Fibroblast of the conjunctiva (primary cell): Measurements from ENCODE around the gene PAPPA.
A peak's percentile ranks its signal among the peaks of the same experiment; 100 is the strongest.

Experiments used
- DNase-seq: peaks from one replicate; pipeline ENCODE4 v3.0.0-alpha.2; 2010; ENCODE audit warnings: low read depth

PAPPA gene

DNA sequence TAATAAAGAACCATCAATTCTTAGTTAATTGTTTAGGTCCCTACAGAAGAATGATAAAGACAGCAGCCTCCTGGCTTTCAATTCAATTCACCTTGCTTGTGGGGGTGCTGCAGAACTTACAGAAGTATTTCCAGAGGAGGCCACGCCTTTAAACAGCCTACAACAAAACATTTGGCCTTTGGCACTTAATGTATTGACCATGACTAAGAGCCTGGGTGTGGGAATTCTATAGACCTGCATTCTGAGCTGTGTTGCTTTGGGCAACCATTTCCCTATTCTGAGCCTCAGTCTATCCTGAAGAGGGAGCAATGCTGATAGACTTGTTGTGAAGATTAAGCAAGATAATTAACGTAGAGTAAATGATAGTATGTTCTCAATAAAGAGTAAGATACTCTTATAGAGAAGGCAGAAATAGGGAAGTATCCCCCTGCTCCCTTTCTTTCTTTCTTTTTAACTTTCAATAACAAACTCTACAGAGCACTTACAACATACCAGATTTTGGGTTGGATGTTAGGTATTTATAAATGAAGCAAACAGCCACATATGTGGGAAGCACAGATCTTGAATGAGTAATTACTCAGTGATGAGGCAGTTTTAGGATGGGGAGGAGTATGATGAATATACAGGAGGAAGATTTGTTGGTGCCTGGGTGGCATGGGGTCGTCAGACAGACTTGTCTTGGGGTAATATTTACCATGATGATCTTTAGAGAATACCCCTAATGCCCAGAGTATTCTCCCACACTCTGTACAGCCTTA, 28.4 kb downstream of the PAPPA start:
- no peak for DNase-seq

DNA sequence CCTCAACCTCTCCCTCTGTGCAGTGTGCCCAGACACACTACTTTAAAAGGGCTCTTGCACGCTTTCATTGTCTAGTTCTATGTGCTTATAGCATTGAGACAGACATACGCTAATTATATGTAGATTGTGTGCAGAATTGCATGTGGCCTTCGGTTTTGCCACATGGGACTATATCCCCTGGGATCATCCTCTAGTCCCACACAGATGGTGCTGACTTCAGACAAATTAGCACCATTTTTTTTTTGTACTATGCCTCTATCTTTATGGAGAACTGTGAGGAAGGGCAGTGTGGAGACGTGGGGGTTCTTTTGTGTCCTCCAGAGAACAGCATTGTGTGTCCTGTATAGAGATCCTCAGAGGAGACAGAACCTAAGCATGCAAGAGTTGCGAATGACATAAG, 29.3 kb downstream of the PAPPA start:
- no peak for DNase-seq

DNA sequence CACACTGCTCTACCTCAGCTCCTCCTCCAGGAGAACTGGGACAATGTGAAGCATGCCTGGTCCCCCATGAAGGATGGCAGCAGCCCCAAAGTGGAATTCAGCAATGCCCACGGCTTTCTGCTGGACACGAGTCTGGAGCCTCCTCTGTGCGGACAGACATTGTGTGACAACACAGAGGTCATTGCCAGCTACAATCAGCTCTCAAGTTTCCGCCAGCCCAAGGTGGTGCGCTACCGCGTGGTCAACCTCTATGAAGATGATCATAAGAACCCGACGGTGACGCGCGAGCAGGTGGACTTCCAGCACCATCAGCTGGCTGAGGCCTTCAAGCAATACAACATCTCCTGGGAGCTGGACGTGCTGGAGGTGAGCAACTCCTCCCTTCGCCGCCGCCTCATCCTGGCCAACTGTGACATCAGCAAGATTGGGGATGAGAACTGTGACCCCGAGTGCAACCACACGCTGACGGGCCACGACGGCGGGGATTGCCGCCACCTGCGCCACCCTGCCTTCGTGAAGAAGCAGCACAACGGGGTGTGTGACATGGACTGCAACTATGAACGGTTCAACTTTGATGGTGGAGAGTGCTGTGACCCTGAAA, 34.1 kb downstream of the PAPPA start:
- DNase-seq, result no peak

DNA sequence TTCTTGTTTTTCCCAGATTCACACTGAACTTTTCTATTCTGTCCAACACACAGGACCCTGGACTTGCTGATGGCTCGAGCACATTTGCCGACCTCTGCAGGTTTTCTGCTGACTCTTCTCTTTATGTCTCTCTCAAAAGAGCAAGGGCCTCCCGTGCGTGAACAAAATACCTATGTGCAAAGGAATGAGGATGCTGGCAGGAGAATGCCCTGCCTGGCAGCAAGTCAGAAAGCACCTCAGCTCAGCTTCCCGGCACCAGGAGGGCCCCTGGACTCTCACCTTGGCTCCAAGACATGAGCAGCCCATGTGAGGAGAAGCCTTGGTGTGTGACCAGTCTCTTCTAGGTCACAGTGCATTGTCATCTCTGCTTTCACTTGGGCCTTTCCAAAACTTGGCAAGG, 36.1 kb downstream of the PAPPA start:
- DNase-seq, result no peak

DNA sequence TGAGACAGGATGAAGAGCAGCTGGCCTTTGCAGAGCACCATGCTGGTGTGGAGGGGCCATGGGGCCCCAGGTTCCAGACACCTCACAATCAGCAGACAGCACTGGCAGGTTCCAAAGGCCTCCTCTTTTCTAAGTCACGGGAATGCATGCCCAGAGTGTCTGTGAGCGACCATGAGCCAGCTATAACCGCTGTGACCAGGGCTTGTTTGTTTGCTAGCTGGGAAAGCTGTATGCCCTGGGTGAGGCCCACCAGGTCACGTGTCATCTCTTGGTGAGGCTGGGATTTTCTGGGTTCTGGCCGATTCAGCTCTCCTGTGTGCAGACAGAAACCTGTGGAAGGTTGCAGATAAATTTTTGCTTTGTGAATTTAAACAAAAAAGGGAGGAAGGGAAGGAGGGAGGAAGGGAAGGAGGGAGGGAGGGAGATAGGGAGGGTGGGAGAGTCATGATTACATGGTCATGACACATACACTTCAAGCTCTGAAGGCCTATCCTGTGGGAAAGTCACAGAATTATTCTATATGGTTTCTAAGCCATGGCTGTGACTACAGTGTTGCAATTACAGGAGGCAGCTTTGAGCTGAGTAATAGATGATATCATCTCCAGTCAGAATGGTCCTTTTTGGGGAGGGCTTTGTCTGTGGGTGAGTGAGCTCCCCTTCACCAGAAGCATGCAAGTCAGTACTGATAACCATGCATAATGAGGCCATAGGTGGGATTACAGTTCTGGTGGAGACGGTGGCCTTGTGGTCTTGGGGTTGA, 37.2 kb downstream of the PAPPA start:
- DNase-seq, result no peak

DNA sequence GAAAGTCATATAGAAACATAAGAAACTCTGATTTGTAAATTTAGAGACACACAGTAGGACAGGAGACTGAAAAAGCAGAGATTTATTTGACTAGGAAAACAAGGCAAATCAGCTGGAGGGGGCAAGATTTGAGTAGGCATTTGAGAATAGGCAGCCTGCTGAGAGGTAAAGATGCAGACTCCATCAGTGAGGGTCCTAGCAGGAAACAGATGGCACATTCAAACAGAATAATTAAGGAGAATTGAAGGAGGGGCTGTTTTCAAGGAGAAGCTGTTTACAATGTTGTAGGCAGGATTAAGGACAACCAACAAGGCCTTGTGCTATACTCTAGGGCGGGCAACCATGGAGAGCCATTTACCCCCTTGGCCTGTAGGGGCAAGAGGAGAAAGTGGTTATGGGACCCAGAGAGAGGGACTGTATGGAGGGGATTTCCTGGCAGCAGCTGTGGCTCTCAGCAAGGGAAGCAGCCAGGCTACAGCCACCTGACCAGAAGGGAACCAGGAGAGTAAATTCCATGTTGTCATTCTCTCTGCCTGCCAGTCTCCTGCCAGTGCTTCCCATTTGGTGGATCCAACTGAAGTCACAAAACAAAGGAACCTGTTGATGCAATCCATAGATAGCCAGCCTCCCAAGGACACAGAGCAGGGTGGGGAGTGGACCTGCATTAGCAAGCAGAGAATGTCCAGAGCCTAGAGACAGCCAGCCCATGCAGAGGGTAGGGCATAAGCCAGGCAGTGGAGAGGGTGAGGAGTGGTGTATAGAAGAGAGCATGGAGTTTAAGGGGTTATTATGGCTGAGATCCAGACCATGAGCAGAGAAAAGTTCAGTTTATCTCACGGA, 38.2 kb downstream of the PAPPA start:
- no peak for DNase-seq

DNA sequence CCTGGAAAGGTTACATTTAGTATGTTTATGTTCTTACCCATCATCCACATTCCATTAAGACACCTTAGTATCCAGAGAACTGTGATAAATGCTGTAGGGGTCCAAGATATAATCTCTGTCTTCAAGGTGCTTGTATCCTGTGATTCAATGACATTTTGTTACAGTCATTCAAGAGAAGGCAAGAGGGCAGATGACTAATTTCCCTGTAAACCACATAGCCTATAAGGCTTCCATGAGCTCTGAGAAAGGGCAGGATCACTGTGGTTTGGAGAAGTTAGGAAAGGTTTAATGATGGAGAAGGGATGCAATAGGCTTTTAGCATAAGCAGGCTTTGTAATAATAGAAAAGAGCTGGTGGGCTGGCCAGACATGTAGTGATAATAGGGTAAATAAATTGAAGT, 40.0 kb downstream of the PAPPA start:
- no peak for DNase-seq

DNA sequence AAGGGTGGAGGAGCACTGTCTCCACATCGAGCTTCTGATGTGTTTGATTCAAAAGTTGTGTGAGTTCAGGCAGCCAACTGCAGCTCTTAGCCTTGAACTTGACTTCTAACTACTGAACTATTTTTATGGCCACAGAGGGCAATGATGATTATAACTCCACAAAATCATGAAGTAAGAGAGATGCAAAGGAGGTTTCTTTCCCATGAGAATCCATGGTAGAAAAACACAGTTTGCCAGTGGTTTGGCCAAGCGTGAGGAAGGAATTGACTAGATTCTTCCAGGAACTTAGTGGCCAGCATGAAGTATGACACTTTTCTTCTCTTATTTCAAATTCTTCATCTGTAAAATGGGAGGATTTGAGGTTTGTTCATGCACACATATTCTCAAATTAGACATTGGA, 43.2 kb downstream of the PAPPA start:
- no peak for DNase-seq

DNA sequence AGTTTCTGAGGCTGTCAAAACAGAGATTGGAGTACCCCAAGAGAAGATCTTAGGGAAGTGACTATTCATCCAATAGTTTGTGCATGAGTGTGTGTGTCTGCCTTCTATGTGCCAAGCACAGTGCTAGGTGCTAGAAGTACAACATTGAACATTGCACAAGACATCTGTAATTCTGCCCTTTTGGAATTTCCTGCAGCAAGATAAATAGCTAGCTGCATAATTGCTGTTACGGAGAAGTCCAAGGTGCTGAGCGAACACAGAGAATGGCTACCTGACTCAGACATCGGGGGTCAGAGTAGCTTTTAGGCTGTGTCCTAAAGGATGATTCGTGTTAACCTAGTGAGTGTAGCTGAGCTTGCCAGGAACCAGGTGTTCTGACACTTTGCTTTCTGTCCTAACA, 44.8 kb downstream of the PAPPA start:
- DNase-seq, result no peak

DNA sequence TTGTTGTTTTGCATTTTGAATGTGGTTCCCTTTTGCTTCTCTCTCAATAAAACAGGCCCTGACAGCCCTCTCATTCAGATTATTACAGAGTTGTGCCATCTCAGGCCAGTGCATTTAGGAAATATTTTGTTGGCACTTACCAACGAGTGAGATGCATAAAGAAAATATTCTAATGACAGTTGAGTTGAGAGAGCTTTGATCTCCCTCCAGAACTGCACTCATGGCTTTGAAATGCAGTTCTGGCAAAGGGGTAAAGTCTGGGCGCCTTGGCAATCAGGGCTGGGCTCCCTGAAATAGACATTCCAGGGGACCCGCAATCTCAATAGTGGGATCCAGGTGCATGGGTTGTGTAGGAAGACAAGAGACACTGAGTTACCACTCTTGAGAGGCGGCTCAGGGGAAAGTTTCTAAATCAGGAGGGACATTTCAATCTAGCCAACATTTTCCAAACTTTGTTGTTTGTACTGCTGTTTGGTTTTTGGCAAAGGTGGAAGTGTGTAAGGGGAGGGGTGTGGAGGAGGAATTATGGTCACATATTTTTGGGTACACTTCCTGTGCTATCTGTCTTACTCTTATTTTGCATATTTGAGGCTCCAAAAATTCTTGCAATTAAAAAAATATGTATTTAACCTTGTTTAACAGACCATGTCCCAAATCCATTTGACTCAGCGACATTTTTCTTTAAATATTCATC, 48.8 kb downstream of the PAPPA start:
- no peak for DNase-seq

DNA sequence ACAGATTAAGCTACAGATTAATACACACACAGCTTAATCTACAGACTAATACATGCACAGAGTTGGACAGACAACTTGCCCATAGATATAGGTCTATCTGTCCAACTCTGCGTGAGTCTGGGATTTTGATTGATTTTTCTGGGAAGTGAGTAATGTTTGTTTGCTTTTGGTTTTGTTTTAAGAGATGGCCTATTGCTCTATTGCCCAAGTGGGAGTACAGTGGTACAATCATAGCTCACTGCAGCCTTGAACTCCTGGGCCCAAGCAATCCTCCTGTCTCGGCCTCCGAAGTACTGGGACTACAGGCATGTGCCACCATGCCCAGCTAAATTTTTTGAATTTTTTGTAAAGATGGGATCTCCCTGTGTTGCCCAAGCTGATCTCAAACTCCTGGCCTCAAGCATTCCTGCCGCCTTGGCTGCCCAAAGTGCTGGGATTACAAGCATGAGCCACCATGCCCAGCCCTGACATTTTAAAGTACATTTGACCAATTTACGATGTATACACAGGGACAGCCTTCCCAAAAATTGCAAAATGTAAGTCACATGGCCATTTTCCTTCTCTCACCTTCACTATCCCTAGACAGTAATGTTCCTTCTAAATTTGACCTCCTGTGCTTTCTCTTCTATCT, 50.8 kb downstream of the PAPPA start:
- no peak for DNase-seq

DNA sequence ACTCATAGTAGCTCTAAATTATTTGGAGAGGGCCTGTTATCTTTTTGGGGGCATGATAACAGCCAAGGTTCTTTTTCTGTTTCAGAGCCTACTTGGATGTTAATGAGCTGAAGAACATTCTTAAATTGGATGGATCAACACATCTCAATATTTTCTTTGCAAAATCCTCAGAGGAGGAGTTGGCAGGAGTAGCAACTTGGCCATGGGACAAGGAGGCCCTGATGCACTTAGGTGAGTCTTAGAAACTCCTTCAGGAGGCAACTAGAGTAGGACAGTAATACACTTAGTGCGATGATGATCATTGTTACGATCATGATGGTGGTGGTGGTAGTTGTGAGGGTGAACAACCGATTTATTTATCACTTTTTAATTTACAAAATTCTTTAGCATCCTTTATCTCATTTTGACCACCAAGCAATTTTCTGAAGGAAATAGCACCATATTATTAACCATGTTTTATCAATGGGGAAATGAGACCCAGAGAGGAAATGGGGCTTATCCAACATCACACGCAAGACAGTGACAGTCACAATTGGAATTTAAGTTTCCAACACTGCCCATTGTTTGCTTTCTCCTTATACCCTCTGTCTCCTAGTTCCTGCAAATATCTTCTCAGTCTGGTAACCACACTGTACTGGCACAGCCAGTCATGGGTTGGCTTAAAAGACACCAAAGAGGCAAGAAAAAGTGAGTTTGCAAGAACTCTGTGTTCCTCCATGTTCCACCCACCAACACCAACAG, 54.0 kb downstream of the PAPPA start:
- DNase-seq, result no peak

DNA sequence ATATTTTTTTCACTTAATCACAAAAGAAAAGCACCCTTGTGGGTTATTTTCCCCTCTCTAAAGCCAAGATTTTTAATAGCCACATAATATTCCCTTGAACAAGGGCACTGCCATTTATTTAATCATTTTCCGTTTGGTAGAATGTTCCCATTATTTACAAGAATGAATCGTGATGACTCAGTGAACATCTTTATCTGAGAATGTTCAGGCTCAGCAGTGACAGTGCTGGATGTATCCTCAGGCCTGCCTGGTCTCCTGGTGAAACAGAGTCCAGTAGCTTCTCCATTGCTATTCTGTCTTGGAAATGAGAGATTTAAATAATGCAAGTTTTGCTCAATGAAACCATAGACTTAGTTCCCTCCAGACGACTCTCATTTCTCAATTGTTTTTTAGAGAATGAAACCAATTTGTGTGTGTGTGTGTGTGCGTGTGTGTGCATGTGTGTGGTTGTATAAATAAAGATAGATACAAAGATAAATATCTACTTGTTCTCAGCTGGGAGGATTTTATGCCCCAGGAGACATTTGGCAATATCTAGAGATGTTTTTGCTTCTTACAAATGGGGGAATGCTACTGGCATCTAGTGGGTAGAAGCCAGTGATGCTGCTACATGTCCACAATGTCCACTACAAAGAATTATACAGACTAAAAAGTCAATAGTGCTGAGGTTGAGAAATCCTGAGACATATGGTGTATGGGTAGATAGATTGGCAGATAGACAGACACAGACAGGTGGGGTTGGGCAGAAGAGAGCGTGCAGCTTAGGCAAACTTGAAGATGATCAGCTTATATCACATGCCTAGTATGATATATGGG, 55.0 kb downstream of the PAPPA start:
- DNase-seq, result peak; percentile 69

DNA sequence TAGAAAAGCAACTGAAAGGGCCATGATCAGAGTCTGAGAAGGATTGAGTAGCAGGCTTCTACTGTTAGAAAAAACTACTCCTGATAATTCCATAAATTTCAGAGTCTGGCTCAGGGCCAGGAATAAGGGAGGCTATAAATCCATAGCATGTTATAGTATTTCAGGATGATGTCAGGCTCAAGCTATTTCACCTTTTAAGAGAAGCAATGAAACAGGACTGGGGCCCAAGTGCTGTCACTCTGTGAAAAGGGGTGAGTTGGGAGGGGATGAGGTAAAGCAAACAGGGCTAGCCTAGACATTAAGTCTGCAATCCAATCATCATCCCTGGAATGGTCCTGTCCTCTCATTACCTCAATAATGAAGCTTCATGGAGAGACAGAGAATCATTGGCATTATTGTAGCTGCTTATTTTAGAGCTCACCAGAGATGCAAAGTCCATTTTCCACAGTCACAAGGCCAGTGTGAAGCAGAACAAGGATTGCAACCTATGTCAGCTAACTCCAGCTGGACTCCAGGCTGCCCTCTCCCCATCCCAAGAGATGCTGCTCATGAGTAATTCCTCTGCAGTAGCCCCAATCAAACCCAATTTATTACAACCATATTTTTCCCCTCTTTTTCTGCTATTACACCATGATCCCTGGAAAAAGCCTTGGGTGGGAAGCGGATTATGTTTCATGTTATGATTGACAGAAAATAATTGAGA, 56.0 kb downstream of the PAPPA start:
- DNase-seq, result no peak

DNA sequence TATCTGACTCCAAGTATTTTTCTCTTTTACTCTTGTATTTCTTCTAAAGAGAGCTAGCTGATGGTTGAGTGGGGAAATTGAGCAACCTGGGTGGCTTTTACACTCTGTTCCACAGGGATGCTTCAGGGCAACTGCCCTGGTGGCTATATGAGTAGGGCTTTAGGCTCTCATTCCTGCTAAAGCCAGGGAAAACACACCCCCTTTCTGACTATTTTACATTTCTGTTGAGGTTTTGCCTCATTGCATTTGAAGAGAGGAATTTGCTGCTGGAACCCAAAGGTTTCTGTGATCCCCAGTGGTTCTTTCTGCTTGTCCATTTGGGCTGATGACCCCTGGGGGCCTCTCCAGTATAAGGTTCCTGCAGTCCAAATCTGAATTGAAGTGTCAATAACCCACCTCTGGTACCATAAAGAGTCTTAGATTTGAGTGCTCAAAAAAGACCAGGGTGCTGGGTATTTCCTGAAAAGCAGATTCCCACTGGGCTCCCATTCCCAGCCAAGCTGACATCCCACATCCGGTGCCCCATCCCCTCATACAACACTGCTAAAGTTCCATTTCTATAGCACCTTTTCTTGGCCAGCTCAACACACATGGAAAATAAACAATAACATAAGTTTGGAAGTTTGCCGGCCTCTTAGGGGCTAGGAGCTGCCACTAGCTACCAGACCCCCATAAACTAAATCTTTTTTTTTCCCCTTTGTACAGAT, 59.5 kb downstream of the PAPPA start:
- no peak for DNase-seq

DNA sequence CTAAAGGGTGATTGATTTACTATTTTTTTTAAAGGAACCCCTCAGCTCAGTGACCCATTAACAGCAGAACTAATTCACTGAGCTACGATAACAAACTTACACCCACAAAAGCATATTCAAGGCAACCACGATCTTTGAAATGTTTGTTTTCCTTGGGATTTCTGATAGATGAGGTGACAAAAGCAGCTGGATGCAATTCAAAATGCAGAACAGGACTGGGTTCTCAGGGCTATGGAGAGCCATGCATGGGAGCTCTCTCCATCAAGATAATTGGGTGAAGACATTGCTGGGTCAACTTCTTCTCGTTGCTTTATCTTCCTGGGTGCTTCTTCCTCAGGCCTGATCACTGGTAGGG, 60.1 kb downstream of the PAPPA start:
- DNase-seq, result no peak

DNA sequence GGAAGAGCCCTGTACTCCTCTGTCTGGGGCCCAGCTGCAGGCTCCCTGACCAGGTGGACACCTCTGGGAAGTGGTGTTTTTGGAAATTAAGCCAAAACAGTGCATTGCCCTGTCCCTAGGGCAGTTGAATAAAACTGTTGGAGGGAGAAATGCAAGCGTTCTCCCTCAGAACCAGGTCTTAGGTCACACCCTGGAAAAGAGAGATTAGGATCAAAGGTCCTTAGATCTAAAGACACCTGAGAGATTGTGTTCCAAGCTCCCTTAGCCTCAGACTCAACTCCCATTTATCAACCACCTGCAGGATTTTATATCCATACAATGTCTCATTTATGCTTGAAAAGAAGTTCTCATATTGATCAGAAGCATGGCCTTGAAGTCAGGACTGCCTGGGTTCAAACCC, 64.8 kb downstream of the PAPPA start:
- no peak for DNase-seq

DNA sequence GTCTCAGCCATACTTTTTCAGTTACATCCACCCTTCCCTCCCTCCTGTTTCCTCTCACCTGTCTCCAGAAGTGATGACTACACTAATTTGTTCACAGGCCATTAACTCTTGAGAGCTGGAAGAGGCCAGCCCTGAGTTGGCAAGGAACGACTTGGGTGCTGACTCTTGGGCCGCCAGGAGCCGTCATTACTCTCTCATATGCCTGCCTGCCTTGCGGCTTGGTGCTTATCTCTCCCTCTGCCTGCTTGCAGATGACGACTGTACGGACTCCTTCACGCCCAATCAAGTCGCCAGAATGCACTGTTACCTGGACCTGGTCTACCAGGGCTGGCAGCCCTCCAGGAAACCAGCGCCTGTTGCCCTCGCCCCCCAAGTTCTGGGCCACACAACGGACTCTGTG, 66.1 kb downstream of the PAPPA start:
- no peak for DNase-seq

DNA sequence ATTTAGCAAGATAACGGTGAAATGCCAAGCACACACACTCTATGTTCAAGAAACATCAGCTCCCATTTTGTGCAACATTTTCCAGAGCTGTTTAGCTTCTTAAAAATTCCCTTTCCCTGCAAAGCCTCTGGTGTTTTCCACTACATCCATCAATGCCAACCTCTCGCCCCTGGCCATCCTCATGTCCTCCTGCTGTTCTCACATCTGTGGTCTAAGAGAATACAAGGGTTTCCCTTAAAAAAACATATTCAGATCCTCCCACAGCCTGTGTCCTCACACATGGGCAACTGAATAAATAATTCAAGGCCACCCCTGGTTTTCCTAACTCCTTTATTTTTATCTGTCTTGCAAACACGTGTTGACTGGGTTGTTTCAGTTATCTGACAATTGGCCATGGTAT, 70.3 kb downstream of the PAPPA start:
- DNase-seq, result no peak
